ENCODE measurements around the gene RCE1.
A peak's percentile ranks its signal among the peaks of the same experiment; 100 is the strongest.

RCE1 gene

GRCh38 chr11:66844496-66845142 is 1.4 kb downstream of the RCE1 start:
- DNase-seq = no peak

- no peak for DNase-seq
These were observed 2.1 kb downstream of the RCE1 start for GRCh38 chr11:66845143-66845875.

- no peak for DNase-seq
These were observed 2.6 kb downstream of the RCE1 start for GRCh38 chr11:66845876-66846212.

GRCh38 chr11:66846671-66847091 is 3.4 kb downstream of the RCE1 start:
- DNase-seq = no peak

- DNase-seq = no peak
These were observed 4.4 kb downstream of the RCE1 start for GRCh38 chr11:66847461-66848232.

GRCh38 chr11:66848671-66849500 is 5.6 kb downstream of the RCE1 start:
- DNase-seq = no peak

GRCh38 chr11:66849501-66850234 is 6.4 kb downstream of the RCE1 start:
- no peak for DNase-seq

- no peak for DNase-seq
These were observed 7.0 kb downstream of the RCE1 start for GRCh38 chr11:66850235-66850587.

- no peak for DNase-seq
These were observed 7.5 kb downstream of the RCE1 start for GRCh38 chr11:66850588-66851238.

- DNase-seq = no peak
These were observed 8.0 kb downstream of the RCE1 start for GRCh38 chr11:66851239-66851596.

GRCh38 chr11:66851698-66852465 is 8.6 kb downstream of the RCE1 start:
- no peak for DNase-seq

- no peak for DNase-seq
These were observed 9.4 kb downstream of the RCE1 start for GRCh38 chr11:66852466-66853241.

- DNase-seq = no peak
These were observed 10.3 kb downstream of the RCE1 start for GRCh38 chr11:66853242-66854229.

GRCh38 chr11:66854231-66854661 is 11.0 kb downstream of the RCE1 start:
- no peak for DNase-seq

- no peak for DNase-seq
These were observed 11.5 kb downstream of the RCE1 start for GRCh38 chr11:66854729-66855211.

GRCh38 chr11:66855574-66856495 is 12.6 kb downstream of the RCE1 start:
- DNase-seq = peak in 55 of 56 donors; percentile 53 to 96 (median 87)

Data from nucleus accumbens (tissue), 56 donors.